Activated effector memory CD4-positive, alpha-beta T cell treated with Interleukin-2 at 50 U/mL for 16 hours (primary cell): Measurements from ENCODE around the gene KCNK7.

Experiments
- DNase-seq: peaks from one replicate; pipeline ENCODE4 v3.0.0-alpha.2; 2020

The KCNK7 gene

DNA sequence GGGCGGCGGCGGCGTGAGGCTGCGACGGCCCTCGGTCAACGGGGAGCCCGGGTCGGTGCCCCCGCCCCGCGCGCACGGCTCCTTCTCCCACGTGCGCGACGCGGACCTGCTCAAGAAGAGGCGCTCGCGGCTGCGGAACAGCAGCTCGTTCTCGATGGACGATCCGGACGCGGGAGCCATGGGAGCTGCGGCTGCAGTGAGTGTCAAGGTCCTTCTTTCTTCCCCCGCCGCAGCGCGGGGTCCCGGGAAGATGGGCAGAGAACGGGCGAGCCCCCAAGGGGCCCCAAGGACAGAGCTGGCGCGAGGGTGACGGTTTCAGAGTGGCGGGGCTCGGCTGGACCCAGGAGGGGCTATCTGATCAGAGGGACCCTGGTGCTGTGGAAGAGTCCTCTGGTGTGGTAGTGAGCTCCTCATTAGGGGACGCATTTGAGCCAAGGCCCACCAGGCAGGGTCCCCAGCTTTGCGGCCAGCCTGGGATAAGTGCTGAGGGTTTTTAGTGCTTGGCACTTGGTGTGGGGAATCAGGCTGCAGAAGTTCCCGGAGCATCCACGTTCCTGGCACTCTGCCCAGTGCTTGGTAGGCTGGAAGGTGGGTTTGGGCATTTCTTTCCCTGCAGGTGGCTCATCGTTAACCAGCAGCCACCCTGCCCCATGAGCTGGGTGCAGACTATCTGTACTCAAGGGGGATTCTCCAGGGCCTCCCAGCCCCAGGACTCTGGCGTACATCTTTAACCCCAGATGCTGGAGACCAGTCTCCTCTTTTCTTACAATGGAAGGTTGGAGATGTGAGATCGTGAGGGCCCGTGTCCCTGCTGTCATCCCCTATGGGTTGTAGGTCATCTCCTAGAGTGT, 10.0 kb downstream of the KCNK7 start:
- DNase-seq = no peak

GRCh38 chr11:65584723-65585171, 10.9 kb downstream of the KCNK7 start:
- no peak for DNase-seq

DNA sequence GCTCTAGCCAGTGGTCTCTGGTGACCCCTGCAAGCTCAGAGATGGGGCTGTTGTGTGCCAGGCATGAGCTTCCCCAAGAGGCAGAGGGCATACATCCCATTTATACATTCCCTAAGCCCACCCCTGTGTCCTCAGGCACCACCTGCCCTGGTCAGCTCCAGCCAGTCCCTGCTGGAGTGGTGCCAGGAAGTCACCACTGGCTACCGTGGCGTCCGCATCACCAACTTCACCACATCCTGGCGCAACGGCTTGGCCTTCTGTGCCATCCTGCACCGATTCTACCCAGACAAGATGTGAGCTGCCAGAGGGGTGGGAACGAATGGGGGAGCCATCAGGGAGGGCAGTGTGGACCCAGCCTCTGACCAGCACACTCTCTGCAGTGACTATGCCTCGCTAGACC, 11.5 kb downstream of the KCNK7 start:
- no peak for DNase-seq

GRCh38 chr11:65583589-65583988, 12.0 kb downstream of the KCNK7 start:
- DNase-seq = no peak

- DNase-seq = no peak
These were observed 13.7 kb downstream of the KCNK7 start for GRCh38 chr11:65581928-65582327.

DNA sequence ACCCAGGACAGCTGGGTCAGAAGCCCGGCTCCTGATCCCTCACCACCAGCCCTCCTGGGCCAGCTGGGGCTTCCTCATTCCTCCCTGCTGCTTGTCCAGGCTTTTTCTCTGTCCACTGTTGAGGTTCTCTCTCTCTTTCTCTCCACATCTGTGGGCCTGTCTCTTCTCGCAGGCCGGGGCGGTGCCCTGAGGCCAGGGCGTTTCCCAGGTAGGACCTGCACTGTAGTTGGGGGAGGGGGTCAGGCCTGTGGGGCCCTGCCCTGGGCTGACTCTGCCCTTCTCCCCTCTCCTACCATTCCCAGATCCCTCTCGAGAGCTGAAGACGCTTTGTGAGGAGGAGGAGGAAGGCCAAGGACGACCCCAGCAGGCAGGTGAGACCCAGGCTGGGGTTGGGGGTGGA, 14.8 kb downstream of the KCNK7 start:
- no peak for DNase-seq

GRCh38 chr11:65580031-65580692, 15.4 kb downstream of the KCNK7 start:
- no peak for DNase-seq

- DNase-seq = no peak
These were observed 16.3 kb downstream of the KCNK7 start for GRCh38 chr11:65579291-65579690.

- DNase-seq = no peak
These were observed 16.9 kb downstream of the KCNK7 start for GRCh38 chr11:65578667-65579066.

DNA sequence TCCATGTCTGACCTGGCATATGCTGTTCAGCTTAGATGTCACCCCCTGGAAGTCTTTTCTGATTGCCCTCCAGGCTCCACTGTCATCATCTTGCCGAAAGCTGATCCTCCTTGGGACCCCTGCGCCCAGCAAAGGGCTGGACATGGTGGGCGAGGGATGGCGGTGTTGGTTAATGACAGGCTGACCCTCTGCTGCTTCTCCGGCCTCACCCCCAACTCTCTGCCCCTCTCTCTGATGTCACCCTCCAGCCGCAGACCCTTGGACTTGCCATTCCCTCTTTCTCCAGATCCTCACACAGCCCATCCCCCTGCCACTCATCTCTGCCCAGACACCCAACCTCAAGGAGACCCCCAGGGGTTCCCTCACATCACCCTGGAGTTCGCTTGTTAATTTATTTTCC, 17.5 kb downstream of the KCNK7 start:
- no peak for DNase-seq

DNA sequence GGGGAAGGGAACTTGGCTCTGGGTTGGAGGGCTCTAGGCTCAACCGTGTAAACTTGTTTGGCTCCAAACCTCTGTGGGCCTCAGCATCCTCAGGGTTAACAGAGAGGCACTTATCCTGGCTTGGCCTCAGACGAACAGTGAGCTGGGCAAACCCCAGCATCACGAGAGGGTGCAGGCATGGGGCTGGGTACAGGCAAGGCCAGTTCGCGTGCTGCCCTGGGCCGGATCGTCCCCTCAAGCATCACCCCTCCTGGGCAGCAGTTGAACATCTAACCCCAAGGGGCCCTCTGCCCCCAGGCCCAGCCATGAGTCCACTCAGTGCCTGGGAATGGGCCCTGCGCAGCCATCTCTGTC, 17.9 kb downstream of the KCNK7 start:
- no peak for DNase-seq

DNA sequence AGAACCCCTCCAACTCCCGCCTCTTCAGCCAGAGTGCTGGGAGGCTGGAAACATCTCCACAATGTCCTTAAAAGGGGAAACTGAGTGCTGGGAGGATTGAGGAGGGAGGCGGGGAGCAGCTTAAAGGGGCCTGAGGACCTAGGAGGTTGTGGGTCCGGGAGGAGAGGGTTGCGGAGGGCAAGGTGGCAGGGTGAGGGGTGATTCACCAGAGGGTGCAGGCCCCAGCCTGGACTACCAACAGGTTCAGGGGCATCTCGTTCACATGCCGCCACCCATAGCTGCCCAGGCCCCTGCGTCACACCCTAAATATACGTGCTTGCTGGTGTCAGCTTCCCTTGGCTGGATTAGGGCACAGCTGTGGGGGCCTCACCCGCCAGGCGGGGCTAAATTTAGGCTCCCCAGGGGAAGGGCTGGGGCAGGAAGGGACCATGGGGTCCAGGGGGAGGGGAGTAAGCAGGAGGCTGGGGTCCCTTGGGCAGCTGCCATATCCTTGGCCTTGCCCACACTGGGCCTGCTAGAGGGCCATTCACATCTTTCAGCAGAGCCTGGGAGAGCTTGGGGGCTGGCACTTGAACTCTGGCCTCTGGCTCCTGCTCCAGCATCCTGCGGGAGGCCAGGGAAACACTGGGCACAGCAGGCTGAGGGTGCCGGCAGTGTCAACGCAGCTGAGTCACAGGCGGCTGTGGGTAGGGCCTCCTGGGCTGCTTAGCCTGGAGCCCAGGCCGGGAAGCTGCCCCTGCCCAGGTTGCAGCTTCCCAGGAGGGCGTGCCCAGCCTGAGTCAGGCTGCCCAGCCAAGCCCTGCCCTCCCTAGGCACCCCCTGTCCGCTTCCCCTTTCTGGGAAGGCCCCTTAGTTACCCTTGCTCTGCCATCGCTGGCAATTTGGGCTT, 18.5 kb downstream of the KCNK7 start:
- no peak for DNase-seq

DNA sequence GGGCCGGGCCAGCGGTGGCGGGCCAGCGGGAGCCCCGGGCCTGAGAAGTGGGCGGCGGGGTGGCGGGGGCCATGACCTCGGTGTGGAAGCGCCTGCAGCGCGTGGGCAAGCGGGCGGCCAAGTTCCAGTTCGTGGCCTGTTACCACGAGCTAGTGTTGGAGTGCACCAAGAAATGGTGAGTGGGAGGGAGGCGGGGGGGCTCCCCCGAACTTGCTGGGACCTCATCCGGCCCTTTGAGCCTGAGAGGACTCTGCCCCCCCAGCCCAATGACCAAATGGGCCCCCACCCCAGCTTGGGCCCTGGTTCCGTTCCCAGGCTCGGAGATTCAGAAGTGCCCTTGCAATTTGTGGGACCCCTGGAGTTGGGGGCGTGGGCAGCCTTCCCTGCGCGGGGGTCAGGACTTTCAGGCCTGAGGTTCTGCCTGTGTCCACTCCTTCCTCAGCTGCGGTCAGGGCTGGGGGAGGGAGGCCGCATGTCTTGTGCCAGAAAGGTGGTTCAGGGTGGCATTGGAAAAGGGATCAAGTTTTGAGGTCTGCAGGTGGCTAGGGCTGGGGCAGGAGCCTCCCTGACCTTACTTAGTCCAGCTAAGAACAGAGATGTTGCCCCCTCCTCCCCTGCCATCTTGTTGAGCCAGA, 19.3 kb downstream of the KCNK7 start:
- no peak for DNase-seq

DNA sequence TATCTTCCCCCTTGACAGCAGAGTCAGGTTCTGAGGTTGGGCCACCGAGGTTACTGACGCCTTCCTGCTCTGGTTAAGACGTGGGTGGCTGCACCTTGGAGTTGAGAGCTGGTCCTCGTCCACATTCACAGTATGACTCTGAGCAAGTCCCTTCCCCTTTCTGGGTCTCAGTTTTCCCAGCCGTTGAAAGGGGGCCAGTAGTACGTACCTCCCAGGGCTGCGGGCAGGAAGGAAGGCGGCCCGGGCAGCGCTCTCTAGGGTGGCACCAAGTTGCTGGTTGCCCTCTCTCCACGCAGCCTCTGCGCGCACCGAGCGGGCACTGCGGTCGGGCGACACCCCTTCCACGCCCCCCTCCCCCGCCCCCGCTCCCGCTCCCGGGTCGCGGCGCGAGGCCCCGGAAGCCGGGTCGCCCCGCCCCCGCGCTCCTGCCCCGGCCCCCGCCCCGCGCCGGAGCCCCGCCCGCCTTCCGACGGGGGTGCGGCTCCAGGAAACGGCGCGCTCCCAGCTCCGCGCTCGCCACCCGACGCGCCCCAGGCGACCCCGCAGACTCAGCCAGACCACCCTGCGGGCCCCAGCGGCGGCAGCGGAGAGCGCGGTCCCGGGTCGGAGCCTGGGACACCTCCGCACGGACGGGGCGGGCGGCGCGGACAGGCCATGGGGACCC, 19.9 kb downstream of the KCNK7 start, which contains the start of gene EHBP1L1:
Gene EHBP1L1, plus strand, starts transcription at position 486 of the 664 bp plus-strand sequence. CDS start 250 bp downstream, outside the sequence.
- DNase-seq = peak; percentile 77

DNA sequence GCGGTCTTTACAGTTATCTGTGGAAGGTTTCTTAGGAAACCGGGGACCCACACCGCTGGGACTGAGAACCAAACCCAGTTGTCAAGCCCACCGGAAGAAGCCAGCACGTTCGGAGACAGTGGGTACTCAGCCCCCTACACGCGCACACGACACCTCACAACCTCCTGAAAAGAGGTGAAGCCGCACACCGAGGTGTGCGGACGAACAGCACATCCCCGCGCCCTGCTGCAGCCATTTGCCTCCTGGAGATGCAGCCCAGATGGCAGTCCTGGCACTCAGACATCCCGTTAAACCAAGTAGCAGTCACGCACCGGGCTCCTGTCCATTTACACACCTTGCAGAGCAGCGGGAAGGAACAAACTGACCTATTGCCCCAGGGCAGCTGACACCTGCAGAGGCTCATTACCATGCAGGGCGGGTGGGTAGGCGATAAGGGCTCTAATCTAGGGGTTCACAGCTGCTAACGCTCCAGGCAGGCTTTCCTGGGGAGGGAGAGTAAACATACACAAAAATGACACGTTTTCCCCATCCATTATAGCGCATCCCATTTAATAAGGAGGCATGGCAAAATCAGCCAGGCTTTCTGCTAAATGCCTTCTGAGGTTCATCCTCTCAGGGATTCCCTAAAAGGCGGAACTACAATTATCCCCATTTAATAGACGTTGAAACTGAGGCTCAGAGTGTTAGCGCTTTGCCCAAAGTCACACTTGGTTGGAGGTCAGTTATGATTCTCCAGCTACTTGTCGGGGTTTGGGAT, 20.6 kb downstream of the KCNK7 start:
- peak; percentile 41 for DNase-seq

DNA sequence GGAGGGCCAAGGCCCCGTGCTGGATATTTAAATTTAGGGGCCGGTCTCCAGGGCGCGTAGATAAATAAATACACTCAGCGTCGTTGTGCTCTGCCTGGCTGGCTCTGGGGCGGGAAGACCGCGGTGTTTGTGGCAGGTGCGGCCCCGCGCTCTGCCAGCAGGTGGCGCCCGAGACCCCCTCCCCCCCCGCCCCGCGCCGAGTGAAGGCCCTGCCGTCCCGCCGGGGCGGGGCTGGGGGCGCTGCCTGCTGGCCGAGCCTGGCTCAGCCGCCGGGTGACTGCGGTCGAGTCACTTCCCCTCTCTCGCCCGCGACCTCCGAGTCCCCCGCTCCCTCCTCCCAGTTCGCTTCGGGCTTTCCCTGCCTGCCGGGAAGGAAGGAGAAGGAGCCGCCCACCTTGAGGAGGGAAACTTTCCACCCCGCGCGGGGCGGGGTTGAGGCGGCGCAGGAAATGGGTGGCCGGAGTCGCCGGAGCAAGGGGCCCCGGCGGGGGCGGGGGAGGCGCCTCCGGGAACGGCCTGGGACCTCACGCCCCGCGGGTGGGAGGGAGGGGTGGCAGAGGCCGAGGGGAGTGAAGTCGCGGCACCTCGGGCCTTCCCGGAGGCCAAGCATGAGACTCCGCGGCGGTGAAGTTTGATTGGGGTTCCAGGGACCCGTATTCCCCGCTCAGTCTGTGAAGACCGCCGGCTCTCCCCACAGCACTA, 21.3 kb downstream of the KCNK7 start:
- DNase-seq = peak; percentile 74

GRCh38 chr11:65573391-65574079, 22.1 kb downstream of the KCNK7 start:
- DNase-seq = no peak

- DNase-seq = peak; percentile 86
These were observed 23.1 kb downstream of the KCNK7 start, which contains the start of gene FAM89B for GRCh38 chr11:65572356-65573051. Gene FAM89B, plus strand, starts transcription at chr11:65572538. Its CDS starts 132 bp downstream, at chr11:65572670.

DNA sequence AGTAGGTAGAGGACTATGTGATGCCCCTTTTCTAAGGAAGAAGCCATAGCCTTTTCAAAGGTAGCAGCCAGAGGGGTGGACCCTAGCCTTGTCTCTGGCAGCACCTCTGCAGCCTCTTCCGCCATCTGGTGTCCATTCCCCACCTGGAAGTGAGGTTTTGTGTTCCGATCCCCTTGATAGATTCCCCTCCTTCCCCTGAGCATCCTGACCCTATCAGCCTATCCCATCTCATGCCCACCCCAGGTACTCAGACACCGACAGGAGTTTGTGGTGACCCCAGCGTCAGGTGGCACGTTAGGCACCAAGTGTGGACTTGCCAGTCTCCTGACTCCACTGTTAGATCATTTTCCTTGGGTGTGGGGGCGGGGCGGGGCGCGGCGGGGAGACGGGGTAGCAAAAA, 23.7 kb downstream of the KCNK7 start:
- no peak for DNase-seq
